Kidney (tissue), 14 donors: ENCODE measurements around the gene CPEB2. TPM values are rescaled to one million over a fixed set of nuclear protein-coding genes. Genes with fewer than 3 reads are reported as not detected.

ENCODE experiments used
- DNase-seq, 5 donors: peaks; one replicate each; pipeline ENCODE4 v3.0.0-alpha.2; 2013 to 2020
- FAIRE-seq: peaks from 2 replicates; lab custom pipeline; 2012; peaks lifted over from hg19 to GRCh38; lab: Jason Lieb, UNC
- H3K27ac ChIP-seq, 2 donors: one replicate each; pipeline ENCODE4 v1.7.0; 2013; ENCODE audit warnings: low read depth in 2 of 2, low read length in 2 of 2, inconsistent platforms in 1 of 2
- H3K27me3 ChIP-seq: one replicate; pipeline ENCODE4 v1.7.1; 2013; ENCODE audit warnings: low read length, inconsistent platforms; ENCODE audit not compliant: control insufficient read depth, insufficient read depth
- H3K36me3 ChIP-seq, 3 donors: one replicate each; pipeline versions ENCODE4 v1.7.0 to v1.7.1; 2013; ENCODE audit warnings: low read length in 3 of 3, control low read depth in 1 of 3, inconsistent platforms in 1 of 3; ENCODE audit not compliant: insufficient read depth in 3 of 3, control insufficient read depth in 2 of 3
- H3K4me1 ChIP-seq, 3 donors: one replicate each; pipeline versions ENCODE4 v1.7.0 to v1.7.1; 2013; ENCODE audit warnings: low read length in 3 of 3, inconsistent platforms in 1 of 3, low read depth in 1 of 3; ENCODE audit not compliant: control insufficient read depth in 2 of 3, insufficient read depth in 2 of 3
- H3K4me3 ChIP-seq, 3 donors: one replicate each; pipeline versions ENCODE4 v1.7.0 to v1.8.1; 2013; ENCODE audit warnings: low read length in 3 of 3, control low read depth in 1 of 3, inconsistent platforms in 1 of 3
- H3K9ac ChIP-seq, 3 donors: one replicate each; pipeline versions ENCODE4 v1.7.0 to v1.7.1; 2013; ENCODE audit warnings: low read length in 3 of 3, control low read depth in 1 of 3, inconsistent platforms in 1 of 3
- H3K9me3 ChIP-seq, 3 donors: one replicate each; pipeline versions ENCODE4 v1.7.0 to v1.7.1; 2013; ENCODE audit warnings: low read length in 3 of 3, control low read depth in 1 of 3, inconsistent platforms in 1 of 3; ENCODE audit not compliant: control insufficient read depth in 2 of 3, insufficient read depth in 1 of 3
- CTCF ChIP-seq: IDR thresholded peaks from 3 replicates; pipeline ENCODE4 v1.5.1; 2012; ENCODE audit warnings: mild to moderate bottlenecking, moderate library complexity, borderline replicate concordance; ENCODE audit not compliant: insufficient read depth; ENCODE audit errors: extremely low read depth
- intact Hi-C: fragments of 100-400 bp; cut with DNase I; formaldehyde crosslinking; loops from one replicate; pipeline ENCODE4 v1.11.1; 2022
- polyA plus RNA-seq: library from polyadenylated mRNA; stranded (reverse); fragments of 350-450 nt; fragmentation: Illumina TruSeq; extraction: RNeasy Lipid Tissue Mini Kit (QIAGEN cat#74804); gene quantifications from one replicate; pipeline ENCODE4 v1.2.3, GENCODE V29; 2014; ENCODE audit warnings: low read depth, low replicate concordance; ENCODE audit not compliant: insufficient read depth
- total RNA-seq: library from RNA; stranded (reverse); fragmentation: NEBNext Ultra II Directional; extraction: Animal tissue kit (Norgen Biotek cat#: 25700); gene quantifications from one replicate; pipeline ENCODE4 v1.2.1, GENCODE V29; 2021
- donor health status: control.
- donor health status: control.
- donor health status: control.
- donor health status: control.
- donor health status: control.
- donor health status: DM: yes; HTN: yes; CAD: no.
- donor health status: Normal renal cell carcinoma (clear cell type).

CPEB2 gene
- total and polyA plus RNA-seq, 2 donors from 2014 or later, result 7.9 to 58.0 TPM

- H3K4me3 ChIP-seq, result no peak overlapping the region
- no peak for TF ChIP-seq CTCF
- intact Hi-C loops, result no loop called here
- H3K27me3 ChIP-seq, result no peaks in the 10 kb centered on the region
- no peak overlapping the region for H3K27ac ChIP-seq
- no peak for DNase-seq
- H3K36me3 ChIP-seq, result no peaks in the 10 kb centered on the region
- no peak overlapping the region for H3K9ac ChIP-seq
- no peak for FAIRE-seq
- no peaks in the 10 kb centered on the region for H3K4me1 ChIP-seq
- H3K9me3 ChIP-seq, result no peaks in the 10 kb centered on the region
Observed at GRCh38 chr4:14965071-14965470, 37.2 kb upstream of the CPEB2 start.

- H3K4me1 ChIP-seq, result no peaks in the 10 kb centered on the region
- DNase-seq, result no peak
- no peaks in the 10 kb centered on the region for H3K9me3 ChIP-seq
- no peak overlapping the region for H3K9ac ChIP-seq
- H3K36me3 ChIP-seq, result no peaks in the 10 kb centered on the region
- TF ChIP-seq CTCF, result no peak
- H3K4me3 ChIP-seq, result no peak overlapping the region
- H3K27ac ChIP-seq, result no peak overlapping the region
- no peak for FAIRE-seq
- no peaks in the 10 kb centered on the region for H3K27me3 ChIP-seq
- intact Hi-C loops, result no loop called here
Observed at GRCh38 chr4:14967982-14968381, 34.3 kb upstream of the CPEB2 start.

GRCh38 chr4:14977830-14978229, 24.5 kb upstream of the CPEB2 start:
- TF ChIP-seq CTCF, result no peak
- no peak for FAIRE-seq
- Histone ChIP-seq H3K4me3 (no peak overlapping the region), H3K4me1 (no peaks in the 10 kb centered on the region), H3K27ac (no peak overlapping the region), H3K36me3 (no peaks in the 10 kb centered on the region), H3K9ac (no peak overlapping the region), H3K27me3 (no peaks in the 10 kb centered on the region), H3K9me3 (no peaks in the 10 kb centered on the region)
- no peak for DNase-seq
- intact Hi-C loops, result no loop called here

GRCh38 chr4:14984448-14984847, 17.8 kb upstream of the CPEB2 start:
- no peak for TF ChIP-seq CTCF
- no peaks in the 10 kb centered on the region for H3K9me3 ChIP-seq
- H3K9ac ChIP-seq, result no peak overlapping the region
- no peaks in the 10 kb centered on the region for H3K4me1 ChIP-seq
- FAIRE-seq (no peak), DNase-seq (no peak)
- H3K36me3 ChIP-seq, result no peaks in the 10 kb centered on the region
- H3K27me3 ChIP-seq, result no peaks in the 10 kb centered on the region
- intact Hi-C loops, result no loop called here
- no peak overlapping the region for H3K4me3 ChIP-seq
- no peak overlapping the region for H3K27ac ChIP-seq
